Fibroblast of lung (primary cell): ENCODE results near the gene FSHR. TPM values are rescaled to one million over a fixed set of nuclear protein-coding genes. Genes with fewer than 3 reads are reported as not detected.

Experiments
- DNase-seq, 2 donors: peaks; one replicate each; pipeline versions ENCODE4 v3.0.0 to v3.0.0-alpha.2; 2010; ENCODE audit warnings: low read depth in 2 of 2
- H2AFZ ChIP-seq: 2 replicates; pipeline ENCODE4 v1.5.1; 2012; ENCODE audit warnings: low read length, control low read depth, inconsistent platforms
- H3K27ac ChIP-seq: 2 replicates; pipeline ENCODE4 v1.5.1; 2011; ENCODE audit warnings: low read length, control low read depth; ENCODE audit not compliant: insufficient read depth
- H3K27me3 ChIP-seq: 2 replicates; pipeline ENCODE4 v1.5.1; 2011; ENCODE audit warnings: mild to moderate bottlenecking, low read length; ENCODE audit not compliant: control insufficient read depth, insufficient read depth
- H3K36me3 ChIP-seq: 2 replicates; pipeline ENCODE4 v1.5.1; 2011; ENCODE audit warnings: low read length; ENCODE audit not compliant: control insufficient read depth, insufficient read depth
- H3K4me1 ChIP-seq: 2 replicates; pipeline ENCODE4 v1.5.1; 2011; ENCODE audit warnings: low read length; ENCODE audit not compliant: control insufficient read depth, insufficient read depth; ENCODE audit errors: extremely low read depth
- H3K4me2 ChIP-seq: 2 replicates; pipeline ENCODE4 v1.5.1; 2011; ENCODE audit warnings: low read length, control low read depth; ENCODE audit not compliant: insufficient read depth; ENCODE audit errors: extremely low read depth
- H3K4me3 ChIP-seq, 4 experiments: fragments of 200-600 bp in 1 of 4; sonication (generic) in 1 of 4; replicated peaks in 1 of 4; 2 replicates each; pipeline ENCODE4 v1.5.1; 2011 to 2016; ENCODE audit warnings: low read length in 4 of 4, low read depth in 3 of 4, mild to moderate bottlenecking in 3 of 4, control low read depth in 2 of 4, inconsistent platforms in 1 of 4, mixed read lengths in 1 of 4; ENCODE audit not compliant: insufficient read depth in 1 of 4; ENCODE audit errors: control extremely low read depth in 1 of 4
- H3K79me2 ChIP-seq: 2 replicates; pipeline ENCODE4 v1.5.1; 2012; ENCODE audit warnings: mild to moderate bottlenecking, low read length, inconsistent platforms; ENCODE audit not compliant: control insufficient read depth, insufficient read depth
- H3K9ac ChIP-seq: 2 replicates; pipeline ENCODE4 v1.5.1; 2011; ENCODE audit warnings: mild to moderate bottlenecking, low read length, control low read depth; ENCODE audit not compliant: insufficient read depth
- H3K9me3 ChIP-seq: 2 replicates; pipeline ENCODE4 v1.5.1; 2012; ENCODE audit warnings: low read depth, low read length; ENCODE audit not compliant: control insufficient read depth, insufficient read depth
- H4K20me1 ChIP-seq: 2 replicates; pipeline ENCODE4 v1.5.1; 2011; ENCODE audit warnings: low read length; ENCODE audit not compliant: control insufficient read depth, insufficient read depth; ENCODE audit errors: extremely low read depth
- CTCF ChIP-seq, 2 donors: IDR thresholded peaks in 1 of 2; conservative IDR thresholded peaks in 1 of 2; 1 replicate in 1 of 2; 2 replicates in 1 of 2; pipeline ENCODE4 v1.5.1; 2011 to 2012; ENCODE audit warnings: low read length in 2 of 2, control low read depth in 1 of 2, inconsistent platforms in 1 of 2, low read depth in 1 of 2, mild to moderate bottlenecking in 1 of 2
- EZH2 ChIP-seq: IDR thresholded peaks from 2 replicates; pipeline ENCODE4 v1.5.1; 2012; ENCODE audit warnings: low read length, control low read depth, mild to moderate bottlenecking; ENCODE audit errors: missing control alignments
- polyA plus RNA-seq, 2 donors: library from polyadenylated mRNA; depleted of rRNA in 1 of 2; stranded (reverse) in 1 of 2; unstranded in 1 of 2; fragments of >200 nt; gene quantifications; 2 replicates each; pipeline ENCODE4 v1.2.1, GENCODE V29; 2011 to 2012; ENCODE audit warnings: missing spikeins in 1 of 2
- total RNA-seq: library from RNA; depleted of rRNA; stranded (reverse); fragments of >200 nt; gene quantifications from 2 replicates; pipeline ENCODE4 v1.2.1, GENCODE V29; 2014

Gene FSHR
- total and polyA plus RNA-seq, 2 donors (not counting 1 experiment from before 2014, with no cell fraction given), result not detected

GRCh38 chr2:49068613-49069012 lies 85.7 kb downstream of the FSHR start:
- TF ChIP-seq EZH2 (no peak), CTCF (conservative IDR thresholded peaks at IDR 0.05 in 1 of 2, IDR thresholded peaks at IDR 0.05 in 1 of 2; ENCODE audit: low read depth in 1 of 2, low read length in 2 of 2) (no peak)
- H3K27me3 ChIP-seq, result no peaks in the 10 kb centered on the region
- H3K9ac ChIP-seq, result no peak overlapping the region
- DNase-seq, result no peak
- H4K20me1 ChIP-seq, result no peaks in the 10 kb centered on the region
- no peaks in the 10 kb centered on the region for H3K36me3 ChIP-seq
- no peaks in the 10 kb centered on the region for H3K9me3 ChIP-seq
- no peak overlapping the region for H3K4me2 ChIP-seq
- no peak overlapping the region for H2AFZ ChIP-seq
- H3K4me3 ChIP-seq, result no peak overlapping the region
- H3K79me2 ChIP-seq, result no peaks in the 10 kb centered on the region
- H3K27ac ChIP-seq, result no peak overlapping the region
- no peaks in the 10 kb centered on the region for H3K4me1 ChIP-seq

GRCh38 chr2:49067971-49068370 lies 86.3 kb downstream of the FSHR start:
- no peak overlapping the region for H3K4me2 ChIP-seq
- TF ChIP-seq EZH2 (no peak), CTCF (conservative IDR thresholded peaks at IDR 0.05 in 1 of 2, IDR thresholded peaks at IDR 0.05 in 1 of 2; ENCODE audit: low read depth in 1 of 2, low read length in 2 of 2) (no peak)
- H3K9me3 ChIP-seq, result no peaks in the 10 kb centered on the region
- DNase-seq, result no peak
- H4K20me1 ChIP-seq, result no peaks in the 10 kb centered on the region
- no peaks in the 10 kb centered on the region for H3K79me2 ChIP-seq
- no peaks in the 10 kb centered on the region for H3K27me3 ChIP-seq
- no peak overlapping the region for H3K4me3 ChIP-seq
- no peaks in the 10 kb centered on the region for H3K4me1 ChIP-seq
- H3K36me3 ChIP-seq, result no peaks in the 10 kb centered on the region
- H3K9ac ChIP-seq, result no peak overlapping the region
- no peak overlapping the region for H3K27ac ChIP-seq
- H2AFZ ChIP-seq, result no peak overlapping the region

- no peak overlapping the region for H3K4me2 ChIP-seq
- H3K27me3 ChIP-seq, result no peaks in the 10 kb centered on the region
- no peaks in the 10 kb centered on the region for H4K20me1 ChIP-seq
Observed at GRCh38 chr2:49053156-49053555, 101.2 kb downstream of the FSHR start.

More at GRCh38 chr2:49053156-49053555, 101.2 kb downstream of the FSHR start:
- no peak for TF ChIP-seq EZH2
- no peak for TF ChIP-seq CTCF (conservative IDR thresholded peaks at IDR 0.05 in 1 of 2, IDR thresholded peaks at IDR 0.05 in 1 of 2; ENCODE audit: low read depth in 1 of 2, low read length in 2 of 2)
- H2AFZ ChIP-seq, result no peak overlapping the region
- no peak overlapping the region for H3K9ac ChIP-seq
- no peaks in the 10 kb centered on the region for H3K4me1 ChIP-seq
- H3K36me3 ChIP-seq, result no peaks in the 10 kb centered on the region
- H3K79me2 ChIP-seq, result no peaks in the 10 kb centered on the region
- no peak overlapping the region for H3K27ac ChIP-seq
- DNase-seq, result no peak
- H3K4me3 ChIP-seq, result no peak overlapping the region
- H3K9me3 ChIP-seq, result no peaks in the 10 kb centered on the region
